ENCODE results near the gene RAB37. TPM values are rescaled to one million over a fixed set of nuclear protein-coding genes. Genes with fewer than 3 reads are reported as not detected.

Gene RAB37
- total and polyA plus RNA-seq, 3 donors from 2014 or later: 0.81 to 1.9 (median 0.94) TPM

DNA sequence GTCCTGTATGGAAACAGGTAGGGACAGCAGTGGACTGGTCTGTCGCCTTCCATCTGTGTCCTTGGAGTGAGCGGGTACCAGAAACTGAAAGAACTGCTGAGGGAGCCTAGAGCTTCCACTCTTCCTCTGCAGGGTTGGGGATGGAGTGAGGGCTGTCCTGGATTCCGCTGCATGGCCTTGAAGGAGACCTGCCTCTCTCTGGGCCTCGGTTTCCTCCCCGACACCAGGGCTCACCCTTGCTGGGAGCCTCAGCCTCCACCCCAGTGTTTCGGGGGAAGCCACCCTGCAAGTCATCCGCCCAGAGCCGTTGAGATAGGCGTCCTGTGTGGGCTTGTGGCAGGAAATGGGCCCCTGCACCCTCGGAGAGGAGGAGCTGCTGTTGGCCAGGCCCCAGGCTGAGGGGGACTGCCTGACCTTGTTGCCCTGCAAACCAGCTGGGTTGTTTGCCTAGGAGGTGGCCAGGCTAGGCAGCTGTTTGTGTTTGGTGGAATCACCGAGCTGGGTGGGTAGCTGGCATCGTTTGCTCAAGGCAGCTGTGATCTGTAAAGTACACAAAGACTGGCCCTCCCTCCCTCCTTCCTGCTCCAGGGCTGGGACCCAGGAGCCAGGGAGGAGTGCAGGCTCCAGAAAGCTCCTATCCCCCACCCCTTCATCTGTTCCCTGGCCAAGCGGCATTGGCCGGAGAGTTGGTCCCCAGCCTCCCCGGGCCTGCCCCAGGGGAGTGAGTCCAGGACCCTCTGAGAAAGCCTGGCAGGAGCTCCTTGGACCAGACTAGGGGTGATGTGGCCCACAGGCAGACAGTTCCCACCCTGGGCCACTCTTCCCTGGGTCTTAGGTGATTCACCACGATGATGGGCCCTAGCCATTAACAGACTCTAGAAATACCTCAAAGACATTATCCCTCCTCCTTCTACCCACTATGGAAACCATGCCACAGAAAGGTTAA lies 1.3 kb downstream of the RAB37 start:
- DNase-seq: no peak
- Histone ChIP-seq H3K4me1 (peaks cover 12% of the 10 kb centered on the region), H3K27ac (no peak overlapping the region), H3K27me3 (no peaks in the 10 kb centered on the region), H3K9me3 (no peaks in the 10 kb centered on the region), H3K4me3 (no peak overlapping the region), H3K36me3 (ENCODE audit: low read depth, missing control alignments) (no peaks in the 10 kb centered on the region)
- intact Hi-C loops (cut with DNase I; ENCODE audit: low total_unique reads): no loop called here
- TF ChIP-seq CTCF (IDR thresholded peaks at IDR 0.05) (no peak), POLR2A (IDR thresholded peaks at IDR 0.05) (no peak)
- WGBS, 2 donors: 39 to 78% methylated on average over 8 to 16 of the region's 16 CpGs

DNA sequence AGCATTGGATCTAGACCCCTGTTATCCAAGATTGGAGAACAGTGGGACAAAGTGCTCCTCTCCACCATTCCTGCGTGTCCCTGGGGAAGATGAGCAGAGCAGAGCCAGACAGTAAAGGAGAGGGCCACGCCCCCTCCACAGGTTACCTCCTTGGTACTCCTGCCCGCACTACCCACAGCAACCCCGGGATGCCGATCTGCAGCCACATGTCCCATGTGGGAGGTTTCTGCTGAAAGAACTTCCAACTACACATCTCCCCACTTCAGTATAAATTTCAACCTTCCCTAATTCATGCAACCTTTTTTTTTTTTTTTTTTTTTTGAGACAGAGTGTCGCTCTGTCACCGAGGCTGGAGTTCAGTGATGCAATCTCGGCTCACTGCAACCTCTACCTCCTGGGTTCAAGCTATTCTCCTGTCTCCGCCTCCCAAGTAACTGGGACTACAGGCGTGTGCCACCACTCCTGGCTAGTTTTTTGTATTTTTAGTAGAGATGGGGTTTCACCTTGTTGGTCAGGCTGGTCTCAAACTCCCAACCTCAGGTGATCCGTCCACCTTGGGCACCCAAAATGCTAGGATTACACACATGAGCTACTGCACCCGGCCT lies 2.3 kb downstream of the RAB37 start:
- intact Hi-C loops (cut with DNase I; ENCODE audit: low total_unique reads): no loop called here
- DNase-seq: no peak
- TF ChIP-seq POLR2A (IDR thresholded peaks at IDR 0.05): no peak
- TF ChIP-seq CTCF (IDR thresholded peaks at IDR 0.05): no peak
- WGBS, 2 donors: 86 to 89% methylated on average over 12 of the region's 12 CpGs
- Histone ChIP-seq H3K9me3 (no peaks in the 10 kb centered on the region), H3K36me3 (ENCODE audit: low read depth, missing control alignments) (no peaks in the 10 kb centered on the region), H3K4me1 (peaks cover 12% of the 10 kb centered on the region), H3K4me3 (no peak overlapping the region), H3K27ac (no peak overlapping the region), H3K27me3 (no peaks in the 10 kb centered on the region)

DNA sequence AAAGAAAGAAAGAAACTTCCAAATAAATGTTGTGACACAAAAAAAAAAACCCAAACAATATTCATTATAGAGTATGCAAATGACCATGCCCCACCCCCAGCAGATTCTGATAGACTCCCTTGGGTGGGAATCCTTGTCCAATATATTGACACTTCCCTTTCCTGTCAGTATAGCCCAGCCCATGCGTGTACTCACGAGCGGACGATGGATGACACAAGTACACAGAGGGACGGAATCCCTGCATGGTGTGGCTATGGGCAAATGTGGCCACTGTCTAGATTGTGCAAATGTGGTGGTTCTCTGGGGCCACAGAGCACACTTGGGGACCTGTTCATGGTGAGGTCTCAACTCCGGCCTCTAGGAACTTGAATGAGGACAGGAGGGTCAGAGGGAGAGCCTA lies 3.1 kb downstream of the RAB37 start:
- no peak for DNase-seq
- Histone ChIP-seq H3K4me1 (peaks cover 12% of the 10 kb centered on the region), H3K4me3 (no peak overlapping the region), H3K36me3 (ENCODE audit: low read depth, missing control alignments) (no peaks in the 10 kb centered on the region), H3K27ac (no peak overlapping the region), H3K9me3 (no peaks in the 10 kb centered on the region), H3K27me3 (no peaks in the 10 kb centered on the region)
- intact Hi-C loops (cut with DNase I; ENCODE audit: low total_unique reads): loop anchor here (5.0 kb wide), 1 partner anchor 117 kb away; the partner anchor contains the start of gene GRIN2C
- TF ChIP-seq CTCF (IDR thresholded peaks at IDR 0.05): no peak
- no peak for TF ChIP-seq POLR2A (IDR thresholded peaks at IDR 0.05)
- 79 to 96% methylated on average over 5 to 6 of the region's 6 CpGs for WGBS, 2 donors

DNA sequence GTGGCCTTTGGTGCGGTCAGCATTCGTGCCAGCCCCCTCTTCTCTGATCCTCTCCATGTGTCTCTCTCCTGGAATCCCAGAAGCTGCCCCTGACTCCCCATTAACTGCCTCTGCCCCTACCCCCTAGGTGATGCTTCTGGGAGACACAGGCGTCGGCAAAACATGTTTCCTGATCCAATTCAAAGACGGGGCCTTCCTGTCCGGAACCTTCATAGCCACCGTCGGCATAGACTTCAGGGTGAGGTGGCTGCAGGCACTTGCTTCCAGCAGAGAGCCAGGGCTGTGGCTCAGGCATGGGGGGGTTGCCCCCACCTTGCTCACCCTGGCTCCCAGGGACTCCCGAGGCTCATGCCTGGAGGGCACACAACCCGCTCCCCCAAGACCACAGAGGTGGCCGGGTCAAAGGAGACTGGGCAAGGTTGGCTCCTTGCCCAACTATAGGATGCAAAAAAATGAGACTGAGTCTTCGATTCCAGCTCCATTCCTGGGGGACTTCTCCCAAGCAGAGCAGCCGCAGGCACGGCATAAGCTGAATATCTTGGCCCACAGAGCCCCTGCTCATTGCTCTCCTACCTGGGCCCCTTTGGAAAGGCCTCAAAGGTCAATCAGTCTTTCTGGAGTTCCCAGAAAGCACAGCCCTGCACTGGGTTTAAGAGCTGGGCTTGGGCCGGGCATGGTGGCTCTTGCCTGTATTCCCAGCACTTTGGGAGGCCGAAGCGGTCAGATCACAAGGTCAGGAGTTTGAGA lies 3.8 kb downstream of the RAB37 start:
- no peak overlapping the region for H3K27ac ChIP-seq
- no peak overlapping the region for H3K4me3 ChIP-seq
- intact Hi-C loops (cut with DNase I; ENCODE audit: low total_unique reads): loop anchor here (5.0 kb wide), 1 partner anchor 116 kb away; the partner anchor contains the start of gene GRIN2C
- 90 to 93% methylated on average over 15 to 17 of the region's 17 CpGs for WGBS, 2 donors
- H3K27me3 ChIP-seq: no peaks in the 10 kb centered on the region
- no peaks in the 10 kb centered on the region for H3K9me3 ChIP-seq
- DNase-seq: no peak
- TF ChIP-seq CTCF (IDR thresholded peaks at IDR 0.05): no peak
- no peak for TF ChIP-seq POLR2A (IDR thresholded peaks at IDR 0.05)
- peaks cover 12% of the 10 kb centered on the region for H3K4me1 ChIP-seq
- no peaks in the 10 kb centered on the region for H3K36me3 ChIP-seq (ENCODE audit: low read depth, missing control alignments)

Measured in testis (tissue), 3 donors.